Mesothelial cell of epicardium (in vitro differentiated cells): ENCODE data around the gene PRKAR1B. TPM values are rescaled to one million over a fixed set of nuclear protein-coding genes. Genes with fewer than 3 reads are reported as not detected.

ENCODE experiments used
- DNase-seq, 2 experiments: peaks; one replicate each; pipeline ENCODE4 v3.0.0; 2021; ENCODE audit warnings: low spot score in 2 of 2; ENCODE audit not compliant: unreplicated experiment in 2 of 2
- H3K27ac Mint-ChIP-seq: 2 replicates; pipeline ENCODE4 v1.8.0; 2021; ENCODE audit warnings: mixed read lengths
- H3K27me3 Mint-ChIP-seq: 2 replicates; pipeline ENCODE4 v1.8.0; 2021; ENCODE audit warnings: low read depth, mixed read lengths
- H3K36me3 Mint-ChIP-seq: 2 replicates; pipeline ENCODE4 v1.8.0; 2021; ENCODE audit warnings: mixed read lengths
- H3K4me1 Mint-ChIP-seq: 2 replicates; pipeline ENCODE4 v1.8.0; 2021; ENCODE audit warnings: mixed read lengths
- H3K4me3 Mint-ChIP-seq: 2 replicates; pipeline ENCODE4 v1.8.0; 2021; ENCODE audit warnings: mild to moderate bottlenecking, moderate library complexity, mixed read lengths
- H3K9me3 Mint-ChIP-seq: 2 replicates; pipeline ENCODE4 v1.8.0; 2021; ENCODE audit warnings: mixed read lengths
- total RNA-seq: library from RNA; stranded (reverse); gene quantifications from 3 replicates; pipeline ENCODE4 v1.2.1, GENCODE V29; 2021
- TF ChIP-seq, protein P1 (sequence below): fragments of 200-600 bp; sonication (generic); IDR thresholded peaks from one replicate; pipeline ENCODE4 v1.5.0; 2021; ENCODE audit warnings: antibody characterized with exemption; ENCODE audit not compliant: unreplicated experiment

The PRKAR1B gene
- total RNA-seq, 1 donor from 2014 or later, result 50.6 TPM

DNA sequence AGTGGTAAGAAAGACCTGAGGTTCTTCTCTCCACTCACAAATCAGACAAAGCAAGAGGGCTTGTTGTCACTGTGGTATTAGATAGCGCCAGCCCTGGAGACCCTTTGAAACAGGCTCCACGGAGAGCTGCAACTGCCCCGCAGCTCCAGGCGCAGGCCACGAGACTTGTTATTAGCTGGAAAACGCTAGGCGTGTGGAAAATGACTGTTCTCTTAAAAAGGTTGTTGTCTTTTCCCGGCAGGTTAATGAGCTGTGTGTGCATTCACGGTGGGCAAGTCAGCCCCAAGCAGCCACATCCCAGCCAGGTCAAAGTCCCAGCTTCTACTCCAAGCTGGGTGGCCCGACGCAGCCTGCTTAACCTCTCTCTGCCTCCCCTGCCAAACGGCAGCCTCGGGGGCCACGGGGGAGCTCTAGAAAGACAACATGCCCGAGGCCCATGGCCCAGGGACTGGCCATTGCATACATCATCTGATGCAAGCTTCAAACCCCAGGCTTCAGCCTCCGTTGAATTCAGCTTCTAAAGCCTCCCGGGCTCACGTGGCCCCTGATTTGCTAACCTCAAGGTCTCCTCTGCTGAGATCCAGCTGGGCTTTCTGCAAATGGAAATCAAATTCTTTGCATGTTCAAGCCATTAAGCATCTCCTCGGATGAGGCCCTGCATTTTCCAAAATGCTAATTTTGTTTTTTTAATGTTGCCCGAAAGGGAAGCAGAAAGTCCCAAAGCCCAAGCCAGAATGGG, 61.9 kb downstream of the PRKAR1B start:
- Mint-ChIP-seq H3K4me3 (no peak overlapping the region), H3K27me3 (no peaks in the 10 kb centered on the region)
- no peak for DNase-seq

GRCh38 chr7:664402-664775, 62.7 kb downstream of the PRKAR1B start:
- TF ChIP-seq, protein P1, sequence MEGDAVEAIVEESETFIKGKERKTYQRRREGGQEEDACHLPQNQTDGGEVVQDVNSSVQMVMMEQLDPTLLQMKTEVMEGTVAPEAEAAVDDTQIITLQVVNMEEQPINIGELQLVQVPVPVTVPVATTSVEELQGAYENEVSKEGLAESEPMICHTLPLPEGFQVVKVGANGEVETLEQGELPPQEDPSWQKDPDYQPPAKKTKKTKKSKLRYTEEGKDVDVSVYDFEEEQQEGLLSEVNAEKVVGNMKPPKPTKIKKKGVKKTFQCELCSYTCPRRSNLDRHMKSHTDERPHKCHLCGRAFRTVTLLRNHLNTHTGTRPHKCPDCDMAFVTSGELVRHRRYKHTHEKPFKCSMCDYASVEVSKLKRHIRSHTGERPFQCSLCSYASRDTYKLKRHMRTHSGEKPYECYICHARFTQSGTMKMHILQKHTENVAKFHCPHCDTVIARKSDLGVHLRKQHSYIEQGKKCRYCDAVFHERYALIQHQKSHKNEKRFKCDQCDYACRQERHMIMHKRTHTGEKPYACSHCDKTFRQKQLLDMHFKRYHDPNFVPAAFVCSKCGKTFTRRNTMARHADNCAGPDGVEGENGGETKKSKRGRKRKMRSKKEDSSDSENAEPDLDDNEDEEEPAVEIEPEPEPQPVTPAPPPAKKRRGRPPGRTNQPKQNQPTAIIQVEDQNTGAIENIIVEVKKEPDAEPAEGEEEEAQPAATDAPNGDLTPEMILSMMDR, result no peak
- Mint-ChIP-seq H3K4me1 (no peaks in the 10 kb centered on the region), H3K4me3 (no peak overlapping the region), H3K9me3 (peaks cover 7% of the 10 kb centered on the region), H3K36me3 (peaks cover 9% of the 10 kb centered on the region), H3K27me3 (no peaks in the 10 kb centered on the region), H3K27ac (no peak overlapping the region)
- no peak for DNase-seq

More for the DNA sequence above, 61.9 kb downstream of the PRKAR1B start:
- Mint-ChIP-seq H3K9me3 (peaks cover 7% of the 10 kb centered on the region), H3K36me3 (peaks cover 9% of the 10 kb centered on the region), H3K4me1 (no peaks in the 10 kb centered on the region), H3K27ac (peak overlapping the region; percentile 53)
- TF ChIP-seq, protein P1, result no peak

DNA sequence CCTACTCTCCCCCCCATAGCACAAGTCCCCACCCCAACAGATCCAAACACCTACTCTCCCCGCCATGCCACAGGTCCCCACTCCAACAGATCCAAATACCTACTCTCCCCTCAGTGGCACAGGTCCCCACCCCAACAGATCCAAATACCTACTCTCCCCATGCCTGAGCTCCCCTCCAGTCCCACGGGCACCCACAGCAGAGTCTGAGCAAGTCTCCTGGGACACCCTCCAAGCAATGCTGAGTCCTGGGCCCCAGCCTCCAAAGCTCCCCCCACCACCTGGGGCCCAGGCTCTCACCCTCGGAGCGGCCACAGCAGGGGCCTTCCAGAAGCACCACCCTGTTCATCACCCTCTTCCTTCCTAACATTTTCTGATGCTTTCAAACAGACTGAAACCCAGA, 64.5 kb downstream of the PRKAR1B start:
- DNase-seq, result no peak
- H3K4me1 Mint-ChIP-seq, result no peaks in the 10 kb centered on the region
- H3K36me3 Mint-ChIP-seq, result peaks cover 6% of the 10 kb centered on the region
- TF ChIP-seq, protein P1, result no peak
- H3K27ac Mint-ChIP-seq, result no peak overlapping the region
- H3K27me3 Mint-ChIP-seq, result no peaks in the 10 kb centered on the region
- H3K9me3 Mint-ChIP-seq, result no peaks in the 10 kb centered on the region
- H3K4me3 Mint-ChIP-seq, result no peak overlapping the region

- H3K9me3 Mint-ChIP-seq, result no peaks in the 10 kb centered on the region
- no peaks in the 10 kb centered on the region for H3K27me3 Mint-ChIP-seq
- no peak overlapping the region for H3K4me3 Mint-ChIP-seq
- peaks cover 6% of the 10 kb centered on the region for H3K36me3 Mint-ChIP-seq
- no peak for DNase-seq
- H3K4me1 Mint-ChIP-seq, result no peaks in the 10 kb centered on the region
- H3K27ac Mint-ChIP-seq, result no peak overlapping the region
- TF ChIP-seq, protein P1, result no peak
These were observed 67.1 kb downstream of the PRKAR1B start for GRCh38 chr7:659996-660395.

- no peak for DNase-seq
- no peaks in the 10 kb centered on the region for H3K4me1 Mint-ChIP-seq
- no peak overlapping the region for H3K4me3 Mint-ChIP-seq
- TF ChIP-seq, protein P1, result no peak
- no peaks in the 10 kb centered on the region for H3K9me3 Mint-ChIP-seq
- H3K27ac Mint-ChIP-seq, result no peak overlapping the region
- H3K36me3 Mint-ChIP-seq, result peaks cover 6% of the 10 kb centered on the region
- no peaks in the 10 kb centered on the region for H3K27me3 Mint-ChIP-seq
These were observed 67.7 kb downstream of the PRKAR1B start for GRCh38 chr7:659306-659847.
